Prostate gland (tissue), 2 donors: Measurements from ENCODE around the gene ECEL1. TPM values are rescaled to one million over a fixed set of nuclear protein-coding genes. Genes with fewer than 3 reads are reported as not detected.
"Not testable (repeated sequence)": the region's sequence is repeated elsewhere in the genome, so short reads cannot be mapped to it uniquely, and the experiment has no call there.

Source experiments
- DNase-seq: peaks from one replicate; pipeline ENCODE4 v3.0.0-alpha.2; 2019; ENCODE audit warnings: low spot score
- H3K27ac ChIP-seq, 2 donors: fragments of 200-600 bp; sonication (generic); 2 replicates each; pipeline ENCODE4 v1.5.1; 2017 to 2019
- H3K27me3 ChIP-seq: fragments of 200-600 bp; sonication (generic); replicated peaks from 2 replicates; pipeline ENCODE4 v1.5.1; 2019; ENCODE audit not compliant: insufficient read depth
- H3K36me3 ChIP-seq, 2 donors: fragments of 200-600 bp; sonication (generic); 1 replicate in 1 of 2; 2 replicates in 1 of 2; pipeline versions ENCODE4 v1.5.1 to v1.8.1; 2017 to 2019
- H3K4me1 ChIP-seq: fragments of 200-600 bp; sonication (generic); replicated peaks from 2 replicates; pipeline ENCODE4 v1.5.1; 2019
- H3K4me3 ChIP-seq, 2 donors: fragments of 200-600 bp; sonication (generic); 2 replicates each; pipeline ENCODE4 v1.5.1; 2017 to 2019
- H3K9me3 ChIP-seq: fragments of 200-600 bp; sonication (generic); 2 replicates; pipeline ENCODE4 v1.5.1; 2017
- CTCF ChIP-seq, 4 experiments: fragments of 200-600 bp in 2 of 4; fragments of 450-650 bp in 2 of 4; sonication (generic) in 2 of 4; IDR thresholded peaks; 1 replicate in 3 of 4; 2 replicates in 1 of 4; pipeline ENCODE4 v1.5.1; 2016 to 2019; ENCODE audit warnings: antibody characterized with exemption in 4 of 4, mild to moderate bottlenecking in 2 of 4, moderate library complexity in 2 of 4
- POLR2A ChIP-seq: fragments of 450-650 bp; IDR thresholded peaks from one replicate; pipeline ENCODE4 v1.6.1; 2016; ENCODE audit warnings: antibody characterized with exemption, mild to moderate bottlenecking
- POLR2AphosphoS5 ChIP-seq: sonication (generic); formaldehyde crosslinking; IDR thresholded peaks from one replicate; pipeline ENCODE4 v1.6.1; 2017; ENCODE audit warnings: antibody characterized with exemption
- WGBS: methylation state at CpG from one replicate; pipeline ENCODE4 v1.1.5; 2018; 5-methylcytosine and 5-hydroxymethylcytosine counted together
- intact Hi-C: fragments of 100-400 bp; cut with DNase I; formaldehyde crosslinking; loops from one replicate; pipeline ENCODE4 v1.14.2; 2022
- total RNA-seq, 2 donors: library from RNA; depleted of rRNA; stranded (reverse); fragments of >200 nt; gene quantifications; one replicate each; pipeline ENCODE4 v1.1.0, GENCODE V29; 2016

ECEL1 gene
- total RNA-seq, 2 donors from 2014 or later = 0.82 to 15.3 TPM

- DNase-seq = no peak
- Histone ChIP-seq H3K4me1 (no peaks in the 10 kb centered on the region), H3K27me3 (peaks cover 7% of the 10 kb centered on the region), H3K4me3 (no peak overlapping the region), H3K27ac (no peak overlapping the region), H3K9me3 (no peaks in the 10 kb centered on the region), H3K36me3 (no peaks in the 10 kb centered on the region)
- WGBS = 79% methylated on average over 21 of the region's 21 CpGs
- TF ChIP-seq POLR2A = no peak
- TF ChIP-seq POLR2AphosphoS5 = no peak
- no peak for TF ChIP-seq CTCF (IDR thresholded peaks at IDR 0.05)
- intact Hi-C loops = no loop called here
Observed at GRCh38 chr2:232457121-232458011, 30.3 kb downstream of the ECEL1 start.

DNA sequence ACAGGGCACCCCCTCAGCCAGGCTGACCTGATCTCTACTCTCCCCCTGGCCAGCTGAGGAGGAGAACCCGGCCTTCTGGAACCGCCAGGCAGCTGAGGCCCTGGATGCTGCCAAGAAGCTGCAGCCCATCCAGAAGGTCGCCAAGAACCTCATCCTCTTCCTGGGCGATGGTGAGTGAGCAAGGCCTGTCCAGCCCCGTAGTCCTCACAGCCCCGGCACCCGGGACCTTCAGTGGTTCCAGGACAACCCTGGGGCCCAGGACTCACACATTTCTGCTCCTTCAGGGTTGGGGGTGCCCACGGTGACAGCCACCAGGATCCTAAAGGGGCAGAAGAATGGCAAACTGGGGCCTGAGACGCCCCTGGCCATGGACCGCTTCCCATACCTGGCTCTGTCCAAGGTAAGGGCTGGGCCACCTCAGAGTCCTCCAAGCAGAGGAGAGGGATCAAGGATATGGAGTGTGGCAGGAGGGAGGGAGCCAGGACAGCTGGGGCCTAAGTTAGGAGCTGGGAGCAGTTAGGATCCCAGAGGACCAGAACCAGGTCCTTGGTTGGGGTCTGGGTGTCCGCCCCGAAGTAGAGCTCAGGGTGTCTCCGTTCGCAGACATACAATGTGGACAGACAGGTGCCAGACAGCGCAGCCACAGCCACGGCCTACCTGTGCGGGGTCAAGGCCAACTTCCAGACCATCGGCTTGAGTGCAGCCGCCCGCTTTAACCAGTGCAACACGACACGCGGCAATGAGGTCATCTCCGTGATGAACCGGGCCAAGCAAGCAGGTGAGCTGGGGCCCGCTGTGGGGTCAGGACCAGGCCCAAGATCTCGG is 31.1 kb downstream of the ECEL1 start:
- DNase-seq = no peak
- Histone ChIP-seq H3K4me3 (no peak overlapping the region), H3K9me3 (no peaks in the 10 kb centered on the region), H3K36me3 (no peaks in the 10 kb centered on the region), H3K4me1 (no peaks in the 10 kb centered on the region), H3K27ac (no peak overlapping the region), H3K27me3 (peaks cover 7% of the 10 kb centered on the region)
- intact Hi-C loops = no loop called here
- TF ChIP-seq POLR2A = no peak
- TF ChIP-seq CTCF (IDR thresholded peaks at IDR 0.05) = no peak
- TF ChIP-seq POLR2AphosphoS5 = no peak
- WGBS = 92% methylated on average over 26 of the region's 27 CpGs

DNA sequence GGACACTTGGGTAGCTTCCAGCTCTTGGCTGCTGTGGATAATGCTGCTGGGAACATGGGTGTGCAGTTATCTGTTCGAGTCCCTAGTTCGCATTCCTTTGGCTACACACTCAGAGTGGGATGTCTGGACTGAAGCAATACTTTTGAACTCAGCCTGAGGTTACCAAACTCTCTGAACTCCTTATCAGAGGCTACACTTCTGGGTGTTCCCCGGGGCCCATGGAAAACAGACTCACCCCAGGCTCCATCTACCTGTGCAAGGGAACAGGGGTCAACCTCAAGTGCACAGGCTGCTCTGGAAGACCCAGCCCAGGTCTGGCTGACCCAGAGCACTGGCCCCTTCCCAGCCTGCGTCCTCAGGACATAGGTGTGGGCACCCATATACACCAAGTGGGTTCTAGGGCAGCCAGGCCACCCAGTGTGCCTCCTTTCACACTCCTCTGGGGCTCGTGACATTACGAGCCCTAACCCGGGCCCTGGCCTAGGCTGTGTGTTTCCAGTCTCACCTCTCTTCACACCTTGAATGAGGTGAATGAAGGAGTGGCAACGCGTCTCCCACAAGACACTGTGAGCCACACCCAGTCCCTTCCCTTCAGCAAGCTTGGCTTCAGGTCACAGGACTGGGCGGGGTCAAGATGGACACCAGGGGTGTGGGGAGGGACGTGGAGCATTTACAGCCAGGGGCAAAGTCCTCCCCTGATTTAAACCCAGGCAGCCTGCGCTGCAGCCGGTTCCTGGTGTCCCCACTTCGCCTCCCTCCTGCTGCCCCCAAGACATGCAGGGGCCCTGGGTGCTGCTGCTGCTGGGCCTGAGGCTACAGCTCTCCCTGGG is 32.0 kb downstream of the ECEL1 start, which contains the start of gene ALPI:
ALPI (plus strand) TSS at position 728 of the 830 bp plus-strand sequence; CDS start at position 775, 47 bp downstream.
- WGBS = 85% methylated on average over 14 of the region's 14 CpGs
- intact Hi-C loops = no loop called here
- no peak for DNase-seq

GRCh38 chr2:232454630-232455029 is 33.0 kb downstream of the ECEL1 start:
- Histone ChIP-seq H3K4me1 (no peaks in the 10 kb centered on the region), H3K27me3 (peaks cover 7% of the 10 kb centered on the region), H3K36me3 (no peaks in the 10 kb centered on the region), H3K27ac (no peak overlapping the region), H3K4me3 (no peak overlapping the region), H3K9me3 (no peaks in the 10 kb centered on the region)
- TF ChIP-seq POLR2AphosphoS5 (no peak), CTCF (IDR thresholded peaks at IDR 0.05) (no peak), POLR2A (no peak)
- intact Hi-C loops = no loop called here
- no peak for DNase-seq
- WGBS = 92% methylated on average over 9 of the region's 9 CpGs

More for the DNA sequence above, 32.0 kb downstream of the ECEL1 start, which contains the start of gene ALPI:
- Histone ChIP-seq H3K9me3 (no peaks in the 10 kb centered on the region), H3K27me3 (peaks cover 7% of the 10 kb centered on the region), H3K4me3 (no peak within 1 kb of the TSS), H3K4me1 (no peaks in the 10 kb centered on the region), H3K36me3 (no peaks in the 10 kb centered on the region), H3K27ac (no peak within 1 kb of the TSS)
- TF ChIP-seq CTCF (IDR thresholded peaks at IDR 0.05) = no peak

GRCh38 chr2:232451645-232452044 is 36.0 kb downstream of the ECEL1 start:
- H3K9me3 ChIP-seq, DNase-seq, H3K4me3 ChIP-seq, H3K27ac ChIP-seq, H3K36me3 ChIP-seq, H3K4me1 ChIP-seq, H3K27me3 ChIP-seq, intact Hi-C loops: not testable (repeated sequence)
- WGBS = 95% methylated on average over 3 of the region's 3 CpGs
